ENCODE measurements around the gene GNA15.
"Not testable (repeated sequence)": the region's sequence is repeated elsewhere in the genome, so short reads cannot be mapped to it uniquely, and the experiment has no call there.

Gene GNA15

GRCh38 chr19:3190921-3191805, 55.3 kb downstream of the GNA15 start:
- no peak for DNase-seq (ENCODE audit: low read depth, low spot score)

GRCh38 chr19:3191806-3192104, 55.9 kb downstream of the GNA15 start:
- not testable (repeated sequence) for DNase-seq (ENCODE audit: low read depth, low spot score)

- no peak for DNase-seq (ENCODE audit: low read depth, low spot score)
Observed at GRCh38 chr19:3192228-3192635, 56.4 kb downstream of the GNA15 start.

GRCh38 chr19:3192684-3193083, 56.9 kb downstream of the GNA15 start:
- no peak for DNase-seq (ENCODE audit: low read depth, low spot score)

GRCh38 chr19:3193256-3194105, 57.6 kb downstream of the GNA15 start:
- DNase-seq (ENCODE audit: low read depth, low spot score), result no peak

- DNase-seq (ENCODE audit: low read depth, low spot score), result no peak
Observed at GRCh38 chr19:3194106-3195087, 58.6 kb downstream of the GNA15 start.

GRCh38 chr19:3196064-3196932, 60.5 kb downstream of the GNA15 start:
- no peak for DNase-seq (ENCODE audit: low read depth, low spot score)

- DNase-seq (ENCODE audit: low read depth, low spot score), result no peak
Observed at GRCh38 chr19:3196933-3197205, 61.0 kb downstream of the GNA15 start.

GRCh38 chr19:3198901-3199700, 63.3 kb downstream of the GNA15 start:
- DNase-seq (ENCODE audit: low read depth, low spot score), result no peak

GRCh38 chr19:3201072-3201700, 65.4 kb downstream of the GNA15 start:
- no peak for DNase-seq (ENCODE audit: low read depth, low spot score)

- no peak for DNase-seq (ENCODE audit: low read depth, low spot score)
Observed at GRCh38 chr19:3201911-3202310, 66.1 kb downstream of the GNA15 start.

GRCh38 chr19:3202346-3202745, 66.5 kb downstream of the GNA15 start:
- DNase-seq (ENCODE audit: low read depth, low spot score), result no peak

GRCh38 chr19:3202895-3203294, 67.1 kb downstream of the GNA15 start:
- not testable (repeated sequence) for DNase-seq (ENCODE audit: low read depth, low spot score)

- DNase-seq (ENCODE audit: low read depth, low spot score), result no peak
Observed at GRCh38 chr19:3203805-3204645, 68.2 kb downstream of the GNA15 start.

- no peak for DNase-seq (ENCODE audit: low read depth, low spot score)
Observed at GRCh38 chr19:3204646-3205275, 68.9 kb downstream of the GNA15 start.

- no peak for DNase-seq (ENCODE audit: low read depth, low spot score)
Observed at GRCh38 chr19:3206216-3206953, 70.6 kb downstream of the GNA15 start.

- no peak for DNase-seq (ENCODE audit: low read depth, low spot score)
Observed at GRCh38 chr19:3207461-3208242, 71.8 kb downstream of the GNA15 start.
